ENCODE results near the gene NUDT17.

Gene NUDT17

GRCh38 chr1:145845514-145846161 is at the start of gene NUDT17:
TSS of gene NUDT17 (plus strand) at chr1:145845630. CDS start at chr1:145845641, 11 bp downstream.
- Mint-ChIP-seq H3K4me3 (no peak within 1 kb of the TSS), H3K27ac (peak within 1 kb of the TSS in 1 of 3 experiments; percentile 78), H3K9me3 (no peaks in the 10 kb centered on the region), H3K4me1 (peaks cover 5% of the 10 kb centered on the region), H3K36me3 (ENCODE audit: low read depth) (peaks cover 45% of the 10 kb centered on the region), H3K27me3 (ENCODE audit: low read depth) (no peaks in the 10 kb centered on the region)
- TF ChIP-seq CTCF (IDR thresholded peaks at IDR 0.05; ENCODE audit: unreplicated experiment in 3 of 3): peak; percentile 95 to 97 (median 96)

- H3K4me3 Mint-ChIP-seq: no peak overlapping the region
- no peaks in the 10 kb centered on the region for H3K4me1 Mint-ChIP-seq
- H3K36me3 Mint-ChIP-seq (ENCODE audit: low read depth): peaks cover 79% of the 10 kb centered on the region
- no peaks in the 10 kb centered on the region for H3K27me3 Mint-ChIP-seq (ENCODE audit: low read depth)
- no peak for TF ChIP-seq CTCF (IDR thresholded peaks at IDR 0.05; ENCODE audit: unreplicated experiment in 3 of 3)
- no peak overlapping the region for H3K27ac Mint-ChIP-seq
- peaks cover 32% of the 10 kb centered on the region for H3K9me3 Mint-ChIP-seq
Observed at GRCh38 chr1:145796753-145797152, 48.7 kb upstream of the NUDT17 start.

GRCh38 chr1:145799806-145800205 is 45.6 kb upstream of the NUDT17 start:
- peaks cover 10% of the 10 kb centered on the region for H3K4me1 Mint-ChIP-seq

GRCh38 chr1:145804235-145805045 is 41.0 kb upstream of the NUDT17 start:
- Mint-ChIP-seq H3K36me3 (ENCODE audit: low read depth) (peaks cover 14% of the 10 kb centered on the region), H3K27me3 (ENCODE audit: low read depth) (no peaks in the 10 kb centered on the region), H3K27ac (peak overlapping the region in 2 of 3 experiments; percentile 37 to 84), H3K4me3 (no peak overlapping the region), H3K9me3 (peaks cover 2% of the 10 kb centered on the region), H3K4me1 (peaks cover 22% of the 10 kb centered on the region)
- TF ChIP-seq CTCF (IDR thresholded peaks at IDR 0.05; ENCODE audit: unreplicated experiment in 3 of 3): no peak

More at GRCh38 chr1:145799806-145800205, 45.6 kb upstream of the NUDT17 start:
- Mint-ChIP-seq H3K36me3 (ENCODE audit: low read depth) (peaks cover 60% of the 10 kb centered on the region), H3K4me3 (no peak overlapping the region), H3K27ac (no peak overlapping the region), H3K27me3 (ENCODE audit: low read depth) (no peaks in the 10 kb centered on the region), H3K9me3 (peaks cover 32% of the 10 kb centered on the region)
- no peak for TF ChIP-seq CTCF (IDR thresholded peaks at IDR 0.05; ENCODE audit: unreplicated experiment in 3 of 3)

GRCh38 chr1:145805057-145805456 is 40.4 kb upstream of the NUDT17 start:
- Mint-ChIP-seq H3K27ac (peak overlapping the region in 1 of 3 experiments; percentile 49), H3K27me3 (ENCODE audit: low read depth) (no peaks in the 10 kb centered on the region), H3K36me3 (ENCODE audit: low read depth) (peaks cover 8% of the 10 kb centered on the region), H3K4me1 (peaks cover 22% of the 10 kb centered on the region), H3K9me3 (no peaks in the 10 kb centered on the region), H3K4me3 (no peak overlapping the region)
- no peak for TF ChIP-seq CTCF (IDR thresholded peaks at IDR 0.05; ENCODE audit: unreplicated experiment in 3 of 3)
